ENCODE results near the gene KIAA0319L.
A peak's percentile ranks its signal among the peaks of the same experiment; 100 is the strongest.

The KIAA0319L gene

DNA sequence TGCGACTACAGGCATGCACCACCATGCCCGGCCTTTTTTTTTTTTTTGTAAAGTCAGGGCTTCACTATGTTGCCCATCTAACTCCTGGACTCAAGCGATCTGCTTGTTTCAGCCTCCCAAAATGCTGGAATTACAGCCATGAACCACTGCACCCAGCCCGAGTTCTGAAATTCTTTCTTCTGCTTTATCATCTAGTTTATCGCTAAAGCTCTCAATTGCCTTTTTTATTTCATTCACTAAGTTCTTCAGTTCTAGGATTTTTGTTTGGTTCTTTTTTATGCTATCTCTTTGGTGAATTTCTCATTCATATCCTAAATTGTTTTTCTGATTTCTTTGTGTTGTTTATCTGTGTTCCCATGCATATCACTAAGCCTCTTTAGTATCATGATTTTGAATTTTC lies 27.0 kb downstream of the KIAA0319L start:
- Mint-ChIP-seq H3K27me3 (ENCODE audit: low read depth) (no peaks in the 10 kb centered on the region), H3K4me3 (no peak overlapping the region), H3K36me3 (ENCODE audit: low read depth) (peaks cover 73% of the 10 kb centered on the region), H3K4me1 (ENCODE audit: low read depth) (peaks cover 3% of the 10 kb centered on the region), H3K9me3 (peaks cover 50% of the 10 kb centered on the region), H3K27ac (no peak overlapping the region)
- no peak for DNase-seq (ENCODE audit: low spot score)

GRCh38 chr1:35524106-35524505 lies 33.1 kb downstream of the KIAA0319L start:
- no peaks in the 10 kb centered on the region for H3K27me3 Mint-ChIP-seq (ENCODE audit: low read depth)
- H3K4me1 Mint-ChIP-seq (ENCODE audit: low read depth): peaks cover 4% of the 10 kb centered on the region
- H3K36me3 Mint-ChIP-seq (ENCODE audit: low read depth): peaks cover 43% of the 10 kb centered on the region
- DNase-seq (ENCODE audit: low spot score): no peak
- peaks cover 45% of the 10 kb centered on the region for H3K9me3 Mint-ChIP-seq
- no peak overlapping the region for H3K27ac Mint-ChIP-seq
- H3K4me3 Mint-ChIP-seq: no peak overlapping the region

GRCh38 chr1:35519432-35519831 lies 37.8 kb downstream of the KIAA0319L start:
- no peak overlapping the region for H3K4me3 Mint-ChIP-seq
- H3K27ac Mint-ChIP-seq: no peak overlapping the region
- H3K27me3 Mint-ChIP-seq (ENCODE audit: low read depth): no peaks in the 10 kb centered on the region

DNA sequence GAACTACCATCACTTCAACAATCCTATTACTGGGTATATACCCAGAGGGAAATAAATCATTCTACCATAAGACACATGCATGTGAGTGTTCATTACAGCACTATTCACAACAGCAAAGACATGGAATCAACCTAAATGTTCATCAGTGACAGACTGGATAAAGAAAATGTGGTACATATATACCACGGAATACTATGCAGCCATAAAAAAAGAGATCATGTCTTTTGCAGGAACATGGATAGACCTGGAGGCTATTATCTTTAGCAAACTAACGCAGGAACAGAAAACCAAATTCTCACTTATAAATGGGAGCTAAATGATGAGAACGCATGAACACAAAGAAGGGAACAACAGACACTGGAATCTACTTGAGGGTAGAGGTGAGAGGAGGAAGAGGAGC lies 39.0 kb downstream of the KIAA0319L start:
- DNase-seq (ENCODE audit: low spot score): no peak
- Mint-ChIP-seq H3K4me1 (ENCODE audit: low read depth) (peaks cover 5% of the 10 kb centered on the region), H3K27me3 (ENCODE audit: low read depth) (no peaks in the 10 kb centered on the region), H3K9me3 (peaks cover 48% of the 10 kb centered on the region), H3K36me3 (ENCODE audit: low read depth) (peaks cover 51% of the 10 kb centered on the region), H3K27ac (no peak overlapping the region), H3K4me3 (no peak overlapping the region)

More at GRCh38 chr1:35519432-35519831, 37.8 kb downstream of the KIAA0319L start:
- DNase-seq (ENCODE audit: low spot score): no peak
- Mint-ChIP-seq H3K4me1 (ENCODE audit: low read depth) (peaks cover 5% of the 10 kb centered on the region), H3K36me3 (ENCODE audit: low read depth) (peaks cover 52% of the 10 kb centered on the region), H3K9me3 (peaks cover 50% of the 10 kb centered on the region)

- Mint-ChIP-seq H3K9me3 (peaks cover 24% of the 10 kb centered on the region), H3K36me3 (ENCODE audit: low read depth) (peaks cover 37% of the 10 kb centered on the region), H3K4me1 (ENCODE audit: low read depth) (peaks cover 33% of the 10 kb centered on the region), H3K4me3 (no peak overlapping the region), H3K27ac (no peak overlapping the region), H3K27me3 (ENCODE audit: low read depth) (no peaks in the 10 kb centered on the region)
- DNase-seq (ENCODE audit: low spot score): no peak
These were observed 45.9 kb downstream of the KIAA0319L start for GRCh38 chr1:35511305-35511704.

- Mint-ChIP-seq H3K36me3 (ENCODE audit: low read depth) (peaks cover 29% of the 10 kb centered on the region), H3K9me3 (peaks cover 7% of the 10 kb centered on the region), H3K27me3 (ENCODE audit: low read depth) (no peaks in the 10 kb centered on the region), H3K4me3 (no peak overlapping the region), H3K27ac (no peak overlapping the region), H3K4me1 (ENCODE audit: low read depth) (peaks cover 49% of the 10 kb centered on the region)
- DNase-seq (ENCODE audit: low spot score): no peak
These were observed 47.6 kb downstream of the KIAA0319L start for GRCh38 chr1:35509558-35509957.

- Mint-ChIP-seq H3K4me1 (ENCODE audit: low read depth) (peaks cover 57% of the 10 kb centered on the region), H3K27ac (peak overlapping the region; percentile 93), H3K36me3 (ENCODE audit: low read depth) (peaks cover 30% of the 10 kb centered on the region)
These were observed 49.3 kb downstream of the KIAA0319L start for GRCh38 chr1:35507947-35508346.

DNA sequence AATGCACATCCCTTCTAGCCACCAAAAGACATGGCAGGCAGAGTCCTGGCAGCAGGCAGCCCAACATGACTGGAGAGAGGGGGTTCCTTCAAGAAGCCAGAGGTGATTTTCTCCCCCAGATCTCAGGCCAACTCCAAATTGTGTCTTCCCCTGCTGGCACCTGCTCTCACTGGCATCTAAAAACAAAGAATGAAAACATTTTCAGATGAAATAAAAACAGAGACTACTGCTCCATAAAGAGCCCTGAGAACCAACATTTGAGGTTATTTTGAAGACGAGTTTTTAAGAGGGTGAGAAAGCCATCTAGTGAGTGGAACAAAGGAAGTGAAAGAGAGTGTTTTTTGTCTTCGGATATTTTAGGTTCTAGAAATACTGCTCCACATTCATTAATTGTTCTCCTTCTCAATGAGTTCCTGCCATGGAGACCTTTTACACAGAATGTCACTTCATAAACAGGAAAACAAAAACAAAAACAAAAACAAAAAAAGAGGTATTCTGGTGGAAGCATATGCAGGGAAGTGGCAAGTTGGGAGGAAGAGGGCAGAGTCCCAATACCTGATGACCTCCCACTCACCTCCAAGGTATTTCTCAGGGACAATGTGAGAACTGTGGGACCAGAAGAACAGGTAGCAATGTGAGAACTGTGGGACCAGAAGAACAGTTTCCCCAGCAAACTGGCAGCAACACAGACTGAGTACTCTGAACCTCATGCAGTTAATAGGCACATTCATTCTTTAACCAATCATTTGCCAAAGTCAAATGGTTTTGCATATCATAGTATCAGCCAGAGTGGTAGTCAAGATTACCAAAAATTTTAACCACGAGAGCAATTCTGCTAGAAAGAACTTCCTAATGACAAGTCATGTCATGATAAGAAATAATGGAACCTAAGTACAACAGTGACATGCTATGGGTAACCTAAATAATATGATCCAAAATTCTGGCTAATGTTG lies 50.0 kb downstream of the KIAA0319L start:
- no peak for DNase-seq (ENCODE audit: low spot score)
- H3K9me3 Mint-ChIP-seq: no peaks in the 10 kb centered on the region
- H3K36me3 Mint-ChIP-seq (ENCODE audit: low read depth): peaks cover 35% of the 10 kb centered on the region
- H3K4me1 Mint-ChIP-seq (ENCODE audit: low read depth): peaks cover 64% of the 10 kb centered on the region
- peak overlapping the region; percentile 93 for H3K27ac Mint-ChIP-seq
- H3K27me3 Mint-ChIP-seq (ENCODE audit: low read depth): peaks cover 3% of the 10 kb centered on the region
- peak overlapping the region; percentile 81 for H3K4me3 Mint-ChIP-seq

More at GRCh38 chr1:35507947-35508346, 49.3 kb downstream of the KIAA0319L start:
- Mint-ChIP-seq H3K9me3 (no peaks in the 10 kb centered on the region), H3K27me3 (ENCODE audit: low read depth) (no peaks in the 10 kb centered on the region), H3K4me3 (peak overlapping the region; percentile 81)
- no peak for DNase-seq (ENCODE audit: low spot score)

DNA sequence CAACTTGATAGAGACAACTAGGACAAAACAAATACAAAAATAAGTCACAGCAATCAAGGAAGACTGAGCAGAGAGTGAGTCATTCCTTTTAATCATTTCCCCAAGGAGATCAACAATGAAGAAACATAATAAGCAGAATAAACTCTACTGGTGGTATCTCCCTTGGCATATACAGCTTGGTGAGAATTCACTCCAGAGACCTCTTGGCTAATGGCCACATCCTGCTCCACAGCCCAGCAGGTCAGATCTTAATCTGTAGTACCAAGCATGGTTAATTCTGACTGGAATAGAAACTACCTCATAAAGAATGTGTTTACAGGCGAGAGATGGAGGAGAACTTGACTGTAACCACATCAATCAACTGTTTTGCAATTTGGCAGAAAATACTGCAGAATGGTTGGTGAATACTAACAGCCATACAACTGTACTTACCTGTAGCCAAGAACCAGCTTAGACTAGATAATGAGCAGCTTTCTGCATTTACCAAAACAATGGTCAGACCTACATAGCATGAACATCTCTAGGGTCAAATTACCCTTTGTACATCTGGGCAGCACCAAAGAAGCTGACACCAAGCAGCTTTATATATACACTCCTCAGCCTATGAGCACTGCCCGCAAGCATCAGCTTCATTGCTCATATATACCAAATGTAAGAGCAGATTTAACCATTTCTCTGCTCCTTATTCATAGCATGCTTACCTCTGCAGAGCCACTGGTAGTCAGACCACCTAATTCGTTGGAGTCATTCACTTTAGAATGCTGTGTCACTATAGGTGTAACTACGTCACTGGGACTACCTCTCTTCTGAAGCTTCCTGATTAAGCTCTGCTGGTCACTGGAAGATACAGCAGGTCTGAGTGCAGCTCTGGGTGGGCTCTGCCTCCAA lies 51.0 kb downstream of the KIAA0319L start:
- Mint-ChIP-seq H3K4me3 (peak overlapping the region; percentile 81), H3K4me1 (ENCODE audit: low read depth) (peaks cover 67% of the 10 kb centered on the region), H3K27ac (peak overlapping the region; percentile 93), H3K9me3 (no peaks in the 10 kb centered on the region), H3K27me3 (ENCODE audit: low read depth) (peaks cover 3% of the 10 kb centered on the region), H3K36me3 (ENCODE audit: low read depth) (peaks cover 38% of the 10 kb centered on the region)
- peak; percentile 79 for DNase-seq (ENCODE audit: low spot score)

DNA sequence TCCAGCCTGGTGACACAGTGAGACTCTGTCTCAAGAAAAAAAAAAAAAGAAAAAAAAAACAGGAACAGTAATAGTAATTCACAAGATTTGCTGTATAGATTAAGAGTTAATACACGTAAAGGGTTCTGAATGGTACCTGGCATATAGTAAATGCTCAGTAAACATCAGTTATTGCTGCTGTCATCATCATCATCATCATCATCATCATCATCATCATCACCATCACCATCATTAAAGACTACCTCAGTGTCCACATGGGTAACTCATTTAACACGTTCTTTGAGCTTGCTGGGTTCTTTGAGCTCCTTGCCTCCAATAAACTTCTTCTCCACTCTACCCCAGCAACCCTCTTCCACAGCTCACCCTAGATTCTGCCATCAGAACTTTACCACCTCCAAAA lies 55.0 kb downstream of the KIAA0319L start:
- peaks cover 4% of the 10 kb centered on the region for H3K9me3 Mint-ChIP-seq
- H3K27ac Mint-ChIP-seq: no peak overlapping the region
- H3K4me1 Mint-ChIP-seq (ENCODE audit: low read depth): peaks cover 72% of the 10 kb centered on the region
- peaks cover 3% of the 10 kb centered on the region for H3K27me3 Mint-ChIP-seq (ENCODE audit: low read depth)
- DNase-seq (ENCODE audit: low spot score): no peak
- H3K4me3 Mint-ChIP-seq: no peak overlapping the region
- peaks cover 51% of the 10 kb centered on the region for H3K36me3 Mint-ChIP-seq (ENCODE audit: low read depth)

- H3K4me1 Mint-ChIP-seq (ENCODE audit: low read depth): peaks cover 56% of the 10 kb centered on the region
- peaks cover 54% of the 10 kb centered on the region for H3K36me3 Mint-ChIP-seq (ENCODE audit: low read depth)
- peak overlapping the region; percentile 48 for H3K4me3 Mint-ChIP-seq
- no peak overlapping the region for H3K27ac Mint-ChIP-seq
- peaks cover 4% of the 10 kb centered on the region for H3K9me3 Mint-ChIP-seq
- no peak for DNase-seq (ENCODE audit: low spot score)
- peaks cover 3% of the 10 kb centered on the region for H3K27me3 Mint-ChIP-seq (ENCODE audit: low read depth)
These were observed 56.8 kb downstream of the KIAA0319L start for GRCh38 chr1:35500439-35500838.

DNA sequence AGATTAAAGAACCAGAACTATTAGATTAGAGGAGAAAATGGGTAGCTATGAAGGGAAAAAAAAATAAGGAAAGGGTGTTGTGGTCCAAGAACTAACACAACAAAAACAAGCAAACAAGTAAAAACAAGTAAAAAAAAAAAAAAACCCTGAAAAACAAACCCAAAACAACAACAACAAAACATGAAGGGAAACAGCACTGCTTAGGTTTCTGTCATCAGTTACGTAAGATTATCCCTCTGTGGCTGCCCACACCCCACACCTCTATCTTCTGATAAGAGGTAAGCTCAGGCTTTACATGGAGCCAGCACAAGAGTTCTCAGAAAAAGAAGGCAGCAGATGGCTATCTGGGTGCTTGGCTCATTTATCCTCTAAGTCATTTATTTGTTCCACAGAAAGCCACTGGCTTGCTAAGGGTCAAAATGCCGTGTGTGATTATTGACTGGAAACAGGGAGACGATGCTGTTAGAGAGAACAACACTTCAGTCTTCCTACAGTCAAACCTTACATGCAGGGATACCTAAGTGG lies 57.5 kb downstream of the KIAA0319L start:
- Mint-ChIP-seq H3K9me3 (peaks cover 4% of the 10 kb centered on the region), H3K27me3 (ENCODE audit: low read depth) (peaks cover 3% of the 10 kb centered on the region), H3K4me1 (ENCODE audit: low read depth) (peaks cover 50% of the 10 kb centered on the region), H3K4me3 (peak overlapping the region; percentile 48), H3K27ac (peak overlapping the region; percentile 89), H3K36me3 (ENCODE audit: low read depth) (peaks cover 50% of the 10 kb centered on the region)
- peak; percentile 58 for DNase-seq (ENCODE audit: low spot score)

DNA sequence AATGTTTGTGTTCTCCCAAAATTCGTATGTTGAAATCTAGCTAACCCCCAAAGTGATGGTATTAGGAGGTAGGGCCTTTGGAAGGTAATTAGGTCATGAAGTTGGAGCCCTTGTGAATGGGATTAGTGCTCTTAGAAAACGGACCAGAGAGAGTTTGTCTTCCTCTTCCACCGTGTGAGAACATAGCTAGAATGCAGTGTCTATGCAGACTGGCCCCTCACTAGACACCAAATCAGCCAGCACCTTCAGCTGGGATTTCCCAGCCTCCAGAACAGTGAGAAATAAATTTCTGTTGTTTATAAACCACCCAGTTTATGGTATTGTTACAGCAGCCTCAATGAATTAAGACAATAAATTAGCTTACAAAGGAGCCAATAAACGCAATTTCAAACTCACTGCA lies 58.0 kb downstream of the KIAA0319L start:
- peak overlapping the region; percentile 48 for H3K4me3 Mint-ChIP-seq
- peaks cover 3% of the 10 kb centered on the region for H3K27me3 Mint-ChIP-seq (ENCODE audit: low read depth)
- H3K27ac Mint-ChIP-seq: peak overlapping the region; percentile 89
- H3K9me3 Mint-ChIP-seq: peaks cover 4% of the 10 kb centered on the region
- peaks cover 48% of the 10 kb centered on the region for H3K36me3 Mint-ChIP-seq (ENCODE audit: low read depth)
- peaks cover 48% of the 10 kb centered on the region for H3K4me1 Mint-ChIP-seq (ENCODE audit: low read depth)
- no peak for DNase-seq (ENCODE audit: low spot score)

Measured in T-helper 2 cell treated with Interferon-gamma antibody and Interleukin-4, amounts not matched to agents 5 μg/mL and 100 μg/mL, for 36 hours (primary cell).